SKM-1 treated with dmso at 0.1 percent for 144 hours (cell line): Measurements from ENCODE around the gene ZMIZ1.
A peak's percentile ranks its signal among the peaks of the same experiment; 100 is the strongest.

Experiments
- DNase-seq: peaks from one replicate; lab custom pipeline; 2025; ENCODE audit not compliant: unreplicated experiment; lab: John Stamatoyannopoulos, UW

The ZMIZ1 gene

GRCh38 chr10:79136236-79137005 lies 67.7 kb downstream of the ZMIZ1 start:
- peak; percentile 35 for DNase-seq

GRCh38 chr10:79137300-79137756 lies 68.6 kb downstream of the ZMIZ1 start:
- DNase-seq, result no peak

- DNase-seq, result peak; percentile 60
Measured at GRCh38 chr10:79137826-79138225, 69.1 kb downstream of the ZMIZ1 start.

DNA sequence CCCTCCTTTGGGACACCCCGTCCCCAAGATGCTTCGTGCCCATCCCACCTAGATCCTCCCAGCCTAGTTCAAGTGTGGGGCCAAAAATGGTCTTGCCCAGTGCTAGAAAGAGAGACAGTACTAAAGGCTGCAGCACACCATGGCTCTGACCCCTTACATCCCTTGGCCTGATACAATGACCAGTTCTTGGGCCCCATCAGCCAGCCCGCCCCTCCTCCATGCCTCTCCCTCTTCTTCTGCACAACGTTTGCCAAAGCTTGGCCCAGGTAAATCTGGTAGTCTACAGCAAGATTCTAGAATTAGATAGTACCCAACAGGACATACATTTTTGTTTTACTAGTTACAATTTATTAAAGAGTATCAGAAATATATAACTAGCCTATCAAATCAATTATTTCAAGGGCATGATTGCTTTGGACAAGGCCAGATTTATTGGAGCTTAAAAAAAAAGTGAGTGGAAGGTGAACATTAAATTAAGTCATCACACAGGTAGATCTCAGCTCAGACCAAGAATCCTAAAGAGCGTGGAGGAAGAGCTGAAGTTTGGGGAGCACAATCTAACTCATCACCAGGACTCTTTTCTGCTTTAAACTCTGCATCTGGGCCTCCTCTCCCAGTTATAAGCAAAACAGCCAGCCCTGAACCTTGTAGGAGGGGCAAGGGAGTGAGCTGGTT lies 69.8 kb downstream of the ZMIZ1 start:
- no peak for DNase-seq

- DNase-seq, result no peak
Measured at GRCh38 chr10:79139124-79139835, 70.5 kb downstream of the ZMIZ1 start.

DNA sequence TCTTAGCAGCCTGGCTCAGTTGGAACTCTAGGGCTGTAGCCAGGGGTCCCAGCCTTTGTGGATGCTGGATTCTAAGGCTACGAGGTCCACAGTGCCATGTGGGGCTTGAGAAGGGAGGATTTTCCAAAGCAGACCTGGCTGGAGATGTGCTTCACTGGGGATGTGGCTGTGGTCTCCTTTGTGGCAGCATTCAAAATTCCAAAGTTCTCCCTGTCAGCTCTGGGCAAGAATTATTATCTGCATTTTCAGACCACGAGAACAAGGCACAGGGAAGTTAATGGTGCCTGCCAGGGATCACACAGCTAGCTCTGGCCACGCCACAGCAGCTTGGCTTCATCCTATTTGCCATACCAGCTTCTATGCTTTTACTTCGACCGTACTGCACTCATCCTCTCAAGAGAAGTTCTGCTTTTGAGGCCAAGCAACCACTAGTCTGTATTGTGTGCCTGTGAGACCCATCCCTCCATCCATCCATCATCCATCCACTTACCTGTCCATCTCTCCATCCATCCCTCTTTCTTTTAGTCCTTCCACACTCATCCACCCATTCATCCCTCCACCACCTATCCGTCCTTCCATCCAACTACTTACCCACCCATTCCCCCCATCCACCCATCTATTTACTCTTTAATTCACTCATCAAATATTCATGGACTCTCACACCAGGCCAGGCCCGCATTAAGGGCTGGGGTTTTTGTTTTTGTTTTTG lies 71.5 kb downstream of the ZMIZ1 start:
- DNase-seq, result no peak

GRCh38 chr10:79140855-79141254 lies 72.1 kb downstream of the ZMIZ1 start:
- DNase-seq, result no peak

DNA sequence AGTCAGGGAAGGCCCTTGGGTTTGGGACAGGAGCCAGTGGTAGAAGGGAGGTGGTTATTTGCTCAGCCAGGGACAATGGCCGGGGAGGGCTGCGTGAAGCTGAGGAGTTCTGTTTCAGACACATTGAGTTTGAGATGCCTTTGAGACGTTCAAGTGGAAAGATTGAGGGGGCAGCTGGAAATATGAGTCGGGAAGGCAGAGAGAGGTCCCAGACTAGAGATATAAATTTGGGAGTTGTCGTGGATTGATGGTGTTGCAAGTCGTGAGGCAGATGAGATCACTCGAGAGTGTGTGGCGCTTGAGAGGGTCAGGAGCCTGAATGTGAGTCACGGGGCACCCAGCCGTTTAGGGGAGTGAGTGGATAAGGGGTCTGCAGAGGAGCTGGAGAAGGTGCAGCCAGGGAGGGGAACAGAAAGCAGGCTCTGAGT lies 73.3 kb downstream of the ZMIZ1 start:
- DNase-seq, result no peak

- DNase-seq, result no peak
Measured at GRCh38 chr10:79142522-79143309, 74.0 kb downstream of the ZMIZ1 start.

- DNase-seq, result no peak
Measured at GRCh38 chr10:79143879-79144278, 75.1 kb downstream of the ZMIZ1 start.

DNA sequence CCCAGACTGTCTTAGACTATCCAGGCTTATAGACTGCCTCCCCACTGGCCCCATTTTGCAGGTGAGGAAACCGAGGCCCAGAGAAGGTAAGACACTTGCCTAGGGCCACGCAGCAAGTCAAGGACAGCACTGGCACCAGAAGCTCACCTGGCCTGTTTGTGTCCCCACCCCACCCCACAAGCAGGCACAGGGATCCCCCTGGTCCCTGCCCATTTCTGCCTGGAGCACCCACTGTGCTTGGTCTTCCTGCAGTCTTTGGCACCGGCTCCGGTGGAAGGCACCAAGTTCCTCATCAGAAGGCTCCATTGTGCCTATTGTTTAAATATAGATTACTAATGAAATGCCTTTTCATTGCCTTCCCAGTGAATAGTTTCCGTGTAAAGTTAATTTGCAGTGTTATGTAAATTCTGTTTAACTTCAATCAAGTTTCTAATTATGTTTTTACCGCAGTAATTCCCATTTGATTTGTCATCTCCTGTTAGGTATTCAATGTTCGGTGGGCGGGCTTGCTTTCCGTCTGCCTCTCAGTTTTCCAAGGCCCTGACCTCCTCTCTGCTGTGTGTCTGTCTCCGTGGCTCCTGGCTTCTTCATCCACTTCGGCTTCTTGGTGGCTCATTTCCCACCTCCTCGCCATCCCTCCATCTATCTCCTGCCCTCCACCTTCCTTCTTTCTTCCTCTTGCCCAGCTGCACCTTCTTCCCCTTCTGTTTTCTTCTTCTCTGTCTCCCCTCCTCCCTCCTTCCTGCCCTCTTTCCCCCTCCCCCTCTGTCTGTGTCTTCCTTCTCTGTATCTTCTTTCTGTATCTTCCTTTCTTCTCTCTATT lies 75.8 kb downstream of the ZMIZ1 start:
- DNase-seq, result no peak

DNA sequence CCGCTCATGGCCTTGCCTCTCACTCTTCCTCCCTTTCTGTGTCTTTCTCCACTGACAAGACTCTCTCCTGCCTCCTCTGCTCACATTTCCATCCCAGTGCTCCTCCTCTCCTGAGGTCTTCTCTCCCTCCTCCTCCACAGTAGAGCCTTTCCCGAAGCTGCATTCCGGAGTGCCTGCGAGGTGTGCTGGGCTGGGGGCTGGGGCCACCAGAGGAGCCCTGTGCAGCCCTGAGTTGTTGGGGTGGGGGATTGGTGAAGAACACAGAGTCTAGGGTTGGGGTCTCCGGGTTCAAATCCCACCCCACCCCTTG lies 76.4 kb downstream of the ZMIZ1 start:
- DNase-seq, result no peak

DNA sequence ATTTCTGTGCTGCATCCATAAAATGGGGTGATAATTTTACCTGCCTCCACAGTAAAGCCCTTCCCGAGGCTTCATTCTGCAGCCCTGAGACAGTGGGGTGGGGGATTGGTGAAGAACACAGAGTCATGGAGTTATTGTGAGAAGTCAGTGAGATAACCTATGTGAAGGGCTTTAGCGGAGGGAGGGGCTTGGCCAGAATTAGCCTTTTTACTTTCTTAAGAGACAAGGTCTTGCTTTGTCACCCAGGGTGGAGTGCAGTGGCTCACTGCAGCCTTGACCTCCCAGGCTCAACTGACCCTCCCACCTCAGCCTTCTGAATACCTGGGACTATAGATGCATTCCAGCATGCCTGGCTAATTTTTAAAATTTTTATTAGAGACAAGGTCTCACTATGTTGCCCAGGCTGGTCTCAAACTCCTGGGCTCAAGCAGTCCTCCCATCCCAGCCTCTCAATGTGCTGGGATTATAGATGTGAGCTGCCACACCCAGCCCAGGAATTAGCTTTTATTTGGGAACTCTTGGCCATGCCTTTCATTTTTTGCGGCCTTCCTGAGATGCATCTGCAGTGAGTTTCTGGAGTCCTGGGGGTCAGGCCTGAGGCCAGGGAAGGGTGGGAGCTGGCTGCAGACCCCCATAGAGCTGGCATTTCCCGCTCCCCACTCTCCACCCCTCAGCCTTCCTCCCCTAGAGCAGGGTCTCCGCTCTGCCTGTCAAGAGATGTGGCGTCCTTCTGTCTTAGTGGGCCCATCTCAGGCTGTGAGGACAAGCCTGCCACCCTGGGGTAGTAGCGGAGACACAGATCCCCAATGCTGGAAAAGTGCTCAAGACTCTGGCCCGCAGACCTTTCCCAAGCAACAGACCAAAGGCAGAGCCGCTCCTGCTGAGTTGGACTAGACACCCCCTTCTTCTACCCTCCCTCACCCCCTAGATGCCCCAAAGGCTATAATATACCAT lies 77.0 kb downstream of the ZMIZ1 start:
- DNase-seq, result no peak

GRCh38 chr10:79146611-79147130 lies 77.9 kb downstream of the ZMIZ1 start:
- no peak for DNase-seq

DNA sequence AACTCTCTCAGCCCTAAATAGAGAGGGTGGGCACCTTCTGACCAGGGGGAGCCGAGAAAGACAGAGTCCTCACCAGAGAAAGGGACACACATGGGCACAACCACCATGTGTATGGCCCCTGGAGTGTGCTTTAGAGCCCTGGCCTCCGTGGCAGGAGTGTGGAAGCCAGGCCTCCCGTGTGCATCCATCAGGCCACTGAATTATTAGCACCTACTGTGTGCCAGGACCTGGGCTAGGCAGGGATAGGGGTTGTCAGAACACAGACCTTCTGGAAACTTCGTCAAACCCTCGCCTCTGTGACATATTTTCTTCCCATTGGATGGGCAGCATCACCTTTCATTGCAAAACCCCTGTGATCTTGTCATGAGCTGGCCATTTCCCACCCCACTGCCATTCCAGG lies 78.5 kb downstream of the ZMIZ1 start:
- DNase-seq, result no peak

DNA sequence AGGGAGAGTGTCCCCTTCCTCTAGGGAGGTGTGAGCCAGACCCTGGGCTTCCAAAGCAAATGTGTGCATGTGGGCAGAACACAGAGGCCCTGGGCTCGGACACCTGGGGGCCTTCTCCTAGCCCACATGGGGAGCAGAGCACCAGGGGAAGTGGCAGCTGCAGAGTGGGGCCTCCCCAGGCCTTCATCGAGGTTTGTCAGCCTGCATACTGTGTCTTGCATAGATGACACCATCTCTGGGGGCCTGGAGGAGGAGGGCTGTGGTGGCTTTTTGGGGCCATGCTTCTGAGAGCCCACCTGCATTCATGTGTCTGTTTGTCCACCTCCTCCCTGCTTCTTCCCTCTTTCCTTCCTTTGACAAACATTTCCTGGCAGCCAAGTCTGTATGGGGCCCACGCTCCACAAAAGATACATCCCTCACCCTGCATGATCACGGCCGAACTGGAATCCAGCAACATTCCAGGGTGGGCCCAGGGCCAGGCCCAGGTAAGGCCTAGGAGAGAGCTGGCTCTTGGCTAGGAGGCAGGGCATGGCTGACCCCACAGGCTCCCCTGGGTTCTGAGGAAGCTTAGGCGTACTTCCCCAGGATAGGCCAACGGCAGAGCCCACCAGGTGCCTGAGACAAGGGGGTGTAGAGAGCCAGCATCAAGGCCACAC lies 79.2 kb downstream of the ZMIZ1 start:
- DNase-seq, result no peak

DNA sequence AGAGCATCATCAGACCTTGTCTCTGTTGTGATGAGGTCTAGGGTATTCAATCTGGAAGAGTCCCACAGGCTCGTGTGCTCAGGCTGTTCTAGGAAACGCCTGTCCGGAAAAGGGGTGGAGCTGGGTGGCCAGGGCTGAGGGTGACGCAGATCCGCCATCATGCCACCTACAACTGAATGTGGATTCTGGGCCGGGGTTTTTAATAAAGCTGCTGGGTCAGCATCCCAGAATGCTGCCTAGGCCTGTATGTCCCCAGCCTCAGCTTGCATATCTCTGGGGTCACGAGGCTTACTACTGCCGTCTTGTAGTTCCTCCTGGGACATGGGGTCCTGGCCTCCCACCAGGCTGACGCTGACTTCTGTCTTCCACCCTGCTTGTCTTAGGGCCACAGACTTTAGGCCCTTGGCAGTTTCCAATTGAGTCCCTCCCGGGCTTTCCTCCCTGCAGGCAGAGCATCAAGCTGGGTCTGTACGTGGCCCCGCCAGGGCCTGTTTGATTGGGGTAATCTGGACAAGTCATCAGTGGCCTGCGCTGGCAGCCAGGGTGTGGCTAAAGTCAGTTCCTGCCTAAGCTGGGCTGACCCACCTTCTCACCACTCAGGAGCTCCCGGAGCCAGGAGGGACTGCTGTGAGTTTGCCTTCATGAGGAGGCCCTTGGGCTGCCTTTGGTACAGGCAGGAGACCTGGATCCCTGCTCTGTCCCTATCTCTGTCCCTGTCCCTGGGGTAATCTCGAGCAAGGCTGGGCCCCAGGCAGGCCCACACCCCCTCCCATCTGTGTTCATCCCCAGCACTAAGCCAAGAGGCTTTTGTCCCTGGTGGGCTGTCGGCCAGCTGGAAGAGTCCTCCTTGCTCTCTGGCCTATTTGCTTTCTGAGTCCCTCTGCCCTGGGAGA lies 79.9 kb downstream of the ZMIZ1 start:
- no peak for DNase-seq
